ENCODE results near the gene SGK1. TPM values are rescaled to one million over a fixed set of nuclear protein-coding genes. Genes with fewer than 3 reads are reported as not detected.

The SGK1 gene
- polyA plus RNA-seq, 2 of the 4 experiments (the other 2 are of a cell fraction), result 41.3 to 131 TPM

DNA sequence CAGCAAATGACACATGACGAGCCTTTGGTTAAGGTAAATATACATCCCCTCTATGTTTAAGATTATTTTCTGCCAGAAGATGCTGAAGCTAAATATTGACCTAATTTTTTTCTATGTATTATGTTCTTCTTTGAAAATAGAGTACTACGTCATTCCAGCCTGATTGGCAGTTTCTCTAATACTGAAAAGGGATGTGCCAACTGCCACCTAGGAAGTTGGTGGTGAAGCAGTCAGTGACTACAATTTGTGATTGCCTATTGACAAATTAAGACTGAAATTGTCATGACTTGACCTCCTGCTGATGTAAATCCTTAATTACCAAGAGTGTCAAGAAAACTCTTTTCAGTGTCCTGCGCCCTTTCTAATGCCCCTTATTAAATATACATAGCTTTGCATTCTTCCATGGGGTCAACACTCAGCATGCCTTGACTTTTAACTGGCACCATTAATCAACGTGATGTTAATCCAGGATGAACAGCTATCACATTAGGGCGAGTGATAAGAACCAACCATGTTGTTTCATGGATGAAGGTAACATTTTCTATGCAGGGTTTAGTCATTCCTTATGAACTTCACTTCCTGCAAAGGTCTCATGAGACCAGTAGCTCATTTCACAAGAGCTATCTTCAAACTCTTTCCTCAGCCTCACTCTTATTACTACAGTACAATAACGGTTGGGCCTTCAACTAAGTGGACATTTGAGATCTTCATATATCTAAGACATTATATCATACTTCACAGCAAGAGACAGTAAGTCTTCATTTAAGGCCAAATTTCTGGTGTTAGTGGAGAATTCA lies 22.5 kb upstream of the SGK1 start (continued):
- TF ChIP-seq MAX (IDR thresholded peaks at IDR 0.05) (no peak), GATA3 (IDR thresholded peaks at IDR 0.05; ENCODE audit: borderline replicate concordance) (no peak), CBX2 (IDR thresholded peaks at IDR 0.05; ENCODE audit: borderline replicate concordance, low read depth) (no peak), HOXA7 (CRISPR knock-in tag; IDR thresholded peaks at IDR 0.05) (no peak)

DNA sequence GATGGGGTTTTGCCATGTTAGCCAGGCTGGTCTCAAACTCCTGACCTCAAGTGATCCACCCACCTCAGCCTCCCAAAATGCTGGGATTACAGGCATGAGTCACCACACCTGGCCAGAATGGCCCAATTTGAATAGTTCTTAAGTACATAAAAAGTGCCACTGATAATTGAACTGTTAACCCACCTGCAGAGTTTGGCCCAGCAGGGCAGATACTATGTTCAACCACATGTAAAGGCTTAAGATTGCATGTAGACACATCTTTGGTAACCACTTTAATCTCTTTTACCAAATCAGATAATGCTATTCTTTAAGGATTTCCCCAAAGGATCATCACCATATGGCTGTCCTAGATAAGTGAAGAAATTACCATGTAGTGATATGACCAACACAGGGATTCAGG lies 21.3 kb upstream of the SGK1 start:
- Histone ChIP-seq H3K4me1 (no peaks in the 10 kb centered on the region), H3K4me2 (no peak overlapping the region), H3K9me3 (no peaks in the 10 kb centered on the region), H3K4me3 (no peak overlapping the region), H3K27ac (no peak overlapping the region)
- ATAC-seq (no peak), DNase-seq (ENCODE audit: low read depth in 1 of 2, low spot score in 1 of 2) (no peak), FAIRE-seq (no peak)
- POLR2A ChIA-PET, result no interaction called here
- TF ChIP-seq GATA3 (IDR thresholded peaks at IDR 0.05; ENCODE audit: borderline replicate concordance) (no peak), RFX5 (IDR thresholded peaks at IDR 0.05) (no peak), KDM5A (IDR thresholded peaks at IDR 0.05) (no peak), MAFK (IDR thresholded peaks at IDR 0.05; ENCODE audit: partially characterized antibody) (no peak), ZFP36 (IDR thresholded peaks at IDR 0.05; ENCODE audit: borderline replicate concordance, partially characterized antibody) (no peak), E2F6 (IDR thresholded peaks at IDR 0.05; ENCODE audit: borderline replicate concordance, low read depth) (no peak), TP53 (CRISPR knock-in tag; IDR thresholded peaks at IDR 0.05) (no peak), ZNF302 (CRISPR knock-in tag; IDR thresholded peaks at IDR 0.05) (no peak), CEBPB (IDR thresholded peaks at IDR 0.05) (no peak), HDAC2 (IDR thresholded peaks at IDR 0.05) (no peak), PBX3 (IDR thresholded peaks at IDR 0.05) (no peak), HOXA7 (CRISPR knock-in tag; IDR thresholded peaks at IDR 0.05) (no peak), HEYL (CRISPR knock-in tag; IDR thresholded peaks at IDR 0.05) (no peak), CHD4 (IDR thresholded peaks at IDR 0.05; ENCODE audit: borderline replicate concordance) (no peak), CTCF (IDR thresholded peaks at IDR 0.05) (no peak), KDM1A (IDR thresholded peaks at IDR 0.05; ENCODE audit: low read depth) (no peak), JUNB (IDR thresholded peaks at IDR 0.05) (no peak), ZSCAN20 (CRISPR knock-in tag; IDR thresholded peaks at IDR 0.05) (no peak)
- TF ChIP-seq, protein P1, sequence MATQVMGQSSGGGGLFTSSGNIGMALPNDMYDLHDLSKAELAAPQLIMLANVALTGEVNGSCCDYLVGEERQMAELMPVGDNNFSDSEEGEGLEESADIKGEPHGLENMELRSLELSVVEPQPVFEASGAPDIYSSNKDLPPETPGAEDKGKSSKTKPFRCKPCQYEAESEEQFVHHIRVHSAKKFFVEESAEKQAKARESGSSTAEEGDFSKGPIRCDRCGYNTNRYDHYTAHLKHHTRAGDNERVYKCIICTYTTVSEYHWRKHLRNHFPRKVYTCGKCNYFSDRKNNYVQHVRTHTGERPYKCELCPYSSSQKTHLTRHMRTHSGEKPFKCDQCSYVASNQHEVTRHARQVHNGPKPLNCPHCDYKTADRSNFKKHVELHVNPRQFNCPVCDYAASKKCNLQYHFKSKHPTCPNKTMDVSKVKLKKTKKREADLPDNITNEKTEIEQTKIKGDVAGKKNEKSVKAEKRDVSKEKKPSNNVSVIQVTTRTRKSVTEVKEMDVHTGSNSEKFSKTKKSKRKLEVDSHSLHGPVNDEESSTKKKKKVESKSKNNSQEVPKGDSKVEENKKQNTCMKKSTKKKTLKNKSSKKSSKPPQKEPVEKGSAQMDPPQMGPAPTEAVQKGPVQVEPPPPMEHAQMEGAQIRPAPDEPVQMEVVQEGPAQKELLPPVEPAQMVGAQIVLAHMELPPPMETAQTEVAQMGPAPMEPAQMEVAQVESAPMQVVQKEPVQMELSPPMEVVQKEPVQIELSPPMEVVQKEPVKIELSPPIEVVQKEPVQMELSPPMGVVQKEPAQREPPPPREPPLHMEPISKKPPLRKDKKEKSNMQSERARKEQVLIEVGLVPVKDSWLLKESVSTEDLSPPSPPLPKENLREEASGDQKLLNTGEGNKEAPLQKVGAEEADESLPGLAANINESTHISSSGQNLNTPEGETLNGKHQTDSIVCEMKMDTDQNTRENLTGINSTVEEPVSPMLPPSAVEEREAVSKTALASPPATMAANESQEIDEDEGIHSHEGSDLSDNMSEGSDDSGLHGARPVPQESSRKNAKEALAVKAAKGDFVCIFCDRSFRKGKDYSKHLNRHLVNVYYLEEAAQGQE (IDR thresholded peaks at IDR 0.05), result no peak
- TF ChIP-seq, protein P2, sequence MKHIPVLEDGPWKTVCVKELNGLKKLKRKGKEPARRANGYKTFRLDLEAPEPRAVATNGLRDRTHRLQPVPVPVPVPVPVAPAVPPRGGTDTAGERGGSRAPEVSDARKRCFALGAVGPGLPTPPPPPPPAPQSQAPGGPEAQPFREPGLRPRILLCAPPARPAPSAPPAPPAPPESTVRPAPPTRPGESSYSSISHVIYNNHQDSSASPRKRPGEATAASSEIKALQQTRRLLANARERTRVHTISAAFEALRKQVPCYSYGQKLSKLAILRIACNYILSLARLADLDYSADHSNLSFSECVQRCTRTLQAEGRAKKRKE (CRISPR knock-in tag; IDR thresholded peaks at IDR 0.05; ENCODE audit: low read depth), result no peak
- CTCF ChIA-PET, result no interaction called here
